ENCODE results near the gene POLN. TPM values are rescaled to one million over a fixed set of nuclear protein-coding genes. Genes with fewer than 3 reads are reported as not detected.

Gene POLN
- total RNA-seq, 1 donor from 2014 or later, result 2.0 TPM

GRCh38 chr4:2071912-2072867 is 169.7 kb downstream of the POLN start:
- peak; percentile 68 for DNase-seq (ENCODE audit: missing footprints)
- intact Hi-C loops (cut with DNase I), result no loop called here
- no peak for ATAC-seq

DNA sequence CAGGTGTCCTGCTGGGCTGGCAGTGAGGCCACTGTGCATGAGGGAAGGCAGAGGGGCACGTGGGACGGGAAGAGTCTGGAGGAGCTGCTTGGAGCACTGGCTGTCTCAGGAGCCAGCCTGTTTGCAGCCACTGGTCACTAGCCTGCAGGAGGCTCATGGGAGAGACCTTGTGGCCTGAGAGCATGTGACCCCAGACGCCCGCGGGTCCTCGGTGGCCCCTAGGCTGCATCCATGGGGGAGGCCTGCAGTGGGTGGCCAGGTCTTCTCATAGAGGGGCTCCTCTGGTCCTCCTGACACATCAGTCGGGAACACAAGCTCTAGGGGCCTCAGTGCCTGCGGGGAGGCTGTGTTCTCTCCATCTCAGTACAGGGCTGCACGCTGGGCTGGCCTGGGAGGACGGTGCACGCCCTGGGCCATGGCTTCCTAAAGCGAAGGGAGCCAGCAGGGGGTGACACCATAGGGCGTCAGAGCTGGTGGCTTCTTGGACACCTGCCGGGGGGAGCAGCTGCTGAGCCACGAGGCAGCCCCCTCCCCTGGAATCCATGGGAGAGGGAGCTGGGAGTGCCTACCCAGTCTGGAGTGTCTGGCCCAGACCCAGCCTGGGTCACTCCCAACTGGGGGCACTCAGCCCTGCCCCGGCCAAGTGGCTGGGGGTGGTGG is 170.5 kb downstream of the POLN start:
- DNase-seq (ENCODE audit: missing footprints) (peak; percentile 71), ATAC-seq (no peak)
- intact Hi-C loops (cut with DNase I), result no loop called here

DNA sequence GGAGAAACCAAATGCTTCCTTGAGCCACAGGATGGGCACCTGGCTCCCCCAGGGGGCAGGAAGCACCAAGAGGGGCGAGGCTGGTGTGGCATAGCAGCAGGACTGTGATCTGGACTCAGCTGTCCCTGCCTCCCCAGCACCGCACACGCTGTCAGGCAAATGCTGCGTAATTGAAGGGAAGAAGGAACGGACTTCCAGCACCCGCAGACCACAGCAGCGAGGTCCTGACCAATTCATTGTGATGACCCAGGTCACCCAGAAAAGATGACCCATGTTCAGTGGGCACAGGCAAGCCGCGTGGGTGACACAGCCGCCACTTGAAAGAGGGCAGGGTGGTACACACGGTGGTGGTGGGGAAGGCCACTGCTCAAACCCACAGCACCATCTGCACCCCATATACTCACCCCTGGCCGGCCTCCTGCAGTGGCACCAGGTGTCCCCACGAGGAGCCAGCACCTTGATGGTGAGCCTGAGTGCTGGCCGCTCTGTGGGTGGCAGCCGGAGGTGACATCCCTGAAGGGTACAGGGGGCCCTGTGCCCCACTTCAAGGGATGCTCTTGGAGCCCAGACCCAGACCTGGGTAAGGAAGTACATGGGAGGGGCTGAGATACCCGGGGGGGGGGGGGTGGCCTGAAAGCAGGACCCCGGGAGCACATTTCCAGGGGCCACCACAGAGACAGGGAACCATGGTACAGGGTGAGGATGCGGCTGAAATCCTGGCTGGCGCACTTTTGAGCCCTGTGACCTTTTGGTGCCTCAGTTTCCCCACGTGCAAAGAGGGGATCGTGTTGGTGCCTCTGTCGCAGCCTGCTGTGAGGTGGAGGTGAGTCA is 171.3 kb downstream of the POLN start:
- DNase-seq (ENCODE audit: missing footprints) (peak; percentile 44), ATAC-seq (no peak)
- intact Hi-C loops (cut with DNase I), result no loop called here

GRCh38 chr4:2069986-2070385 is 171.9 kb downstream of the POLN start:
- intact Hi-C loops (cut with DNase I), result no loop called here
- DNase-seq (ENCODE audit: missing footprints), result peak; percentile 44

DNA sequence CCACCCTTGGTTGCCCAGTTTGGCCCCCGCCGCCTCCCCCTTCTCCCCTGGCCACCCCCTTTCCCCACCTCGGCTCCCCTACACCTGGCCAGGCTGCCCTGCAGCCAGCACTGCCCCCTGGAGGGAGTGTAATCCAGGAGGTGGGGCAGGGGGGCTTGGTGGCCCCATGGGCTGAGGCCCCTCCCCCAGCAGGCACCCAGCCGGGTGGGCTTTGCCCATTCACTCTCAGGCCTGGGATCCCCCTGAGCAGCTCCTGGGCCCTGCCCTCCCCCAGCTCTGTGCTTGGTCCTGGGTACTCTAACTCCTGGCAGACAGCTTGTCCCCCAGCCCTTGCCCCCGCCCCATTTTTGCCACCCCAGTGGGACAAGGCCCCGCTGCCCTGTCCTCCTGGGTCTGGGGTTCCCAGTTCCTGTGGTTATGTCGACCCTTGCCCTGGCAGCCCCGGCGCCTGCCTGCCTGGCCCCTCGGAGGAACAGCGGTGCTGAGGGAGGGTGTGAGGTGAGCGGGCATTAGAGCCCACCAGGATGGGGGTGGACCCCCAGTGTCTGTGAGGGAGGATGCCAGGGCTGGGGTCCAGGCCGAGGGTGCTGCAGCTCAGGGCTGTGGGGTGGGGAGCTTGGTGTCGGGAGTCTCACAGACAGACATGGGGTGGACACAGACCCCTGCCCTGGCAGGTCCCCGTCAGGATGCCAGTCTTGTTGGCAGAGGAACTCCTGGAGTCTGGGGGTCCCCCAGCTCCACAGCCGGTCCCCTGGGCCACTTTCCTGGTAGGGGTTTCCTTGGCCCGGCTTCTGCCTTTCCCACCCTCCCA is 172.6 kb downstream of the POLN start:
- peak; percentile 47 for DNase-seq (ENCODE audit: missing footprints)
- no peak for ATAC-seq
- intact Hi-C loops (cut with DNase I), result no loop called here

More at GRCh38 chr4:2069986-2070385, 171.9 kb downstream of the POLN start:
- no peak for ATAC-seq

DNA sequence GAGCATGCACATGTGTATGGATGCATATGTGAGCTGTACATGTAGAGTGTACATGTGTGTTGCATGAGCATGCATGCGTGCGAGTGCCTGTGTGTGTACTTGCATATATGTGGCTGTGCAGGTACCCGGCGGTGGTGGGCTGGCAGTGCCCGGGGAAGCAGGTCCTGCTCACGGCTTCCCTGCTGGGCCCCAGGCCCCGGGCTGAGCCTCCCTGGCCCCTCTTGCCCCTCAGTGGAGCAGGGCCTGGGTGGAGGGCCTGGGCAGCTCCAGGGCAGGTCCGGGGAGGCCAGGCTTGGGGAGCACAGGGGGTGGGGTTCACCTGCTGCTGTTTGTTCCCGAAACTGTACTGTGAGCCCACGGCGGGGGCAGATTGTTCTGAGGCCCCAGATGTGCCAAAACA is 173.4 kb downstream of the POLN start:
- ATAC-seq, result no peak
- DNase-seq (ENCODE audit: missing footprints), result peak; percentile 44
- intact Hi-C loops (cut with DNase I), result no loop called here

DNA sequence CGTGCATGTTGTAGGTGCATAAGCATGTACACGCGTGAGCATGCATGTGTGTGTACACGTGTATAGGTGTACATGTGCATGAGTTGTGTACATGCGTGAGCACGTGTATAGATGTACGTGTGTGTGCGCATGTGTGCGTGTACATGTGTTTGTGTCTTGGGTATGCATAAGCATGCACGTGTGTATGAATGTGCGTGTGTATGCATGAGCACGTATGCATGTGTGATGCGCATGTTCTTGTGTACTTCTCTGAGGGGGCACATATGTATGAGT is 173.8 kb downstream of the POLN start:
- no peak for ATAC-seq
- peak; percentile 14 for DNase-seq (ENCODE audit: missing footprints)
- intact Hi-C loops (cut with DNase I), result no loop called here

- DNase-seq (ENCODE audit: missing footprints), result peak; percentile 59
- intact Hi-C loops (cut with DNase I), result no loop called here
- no peak for ATAC-seq
Measured at GRCh38 chr4:2067446-2068197, 174.3 kb downstream of the POLN start.

DNA sequence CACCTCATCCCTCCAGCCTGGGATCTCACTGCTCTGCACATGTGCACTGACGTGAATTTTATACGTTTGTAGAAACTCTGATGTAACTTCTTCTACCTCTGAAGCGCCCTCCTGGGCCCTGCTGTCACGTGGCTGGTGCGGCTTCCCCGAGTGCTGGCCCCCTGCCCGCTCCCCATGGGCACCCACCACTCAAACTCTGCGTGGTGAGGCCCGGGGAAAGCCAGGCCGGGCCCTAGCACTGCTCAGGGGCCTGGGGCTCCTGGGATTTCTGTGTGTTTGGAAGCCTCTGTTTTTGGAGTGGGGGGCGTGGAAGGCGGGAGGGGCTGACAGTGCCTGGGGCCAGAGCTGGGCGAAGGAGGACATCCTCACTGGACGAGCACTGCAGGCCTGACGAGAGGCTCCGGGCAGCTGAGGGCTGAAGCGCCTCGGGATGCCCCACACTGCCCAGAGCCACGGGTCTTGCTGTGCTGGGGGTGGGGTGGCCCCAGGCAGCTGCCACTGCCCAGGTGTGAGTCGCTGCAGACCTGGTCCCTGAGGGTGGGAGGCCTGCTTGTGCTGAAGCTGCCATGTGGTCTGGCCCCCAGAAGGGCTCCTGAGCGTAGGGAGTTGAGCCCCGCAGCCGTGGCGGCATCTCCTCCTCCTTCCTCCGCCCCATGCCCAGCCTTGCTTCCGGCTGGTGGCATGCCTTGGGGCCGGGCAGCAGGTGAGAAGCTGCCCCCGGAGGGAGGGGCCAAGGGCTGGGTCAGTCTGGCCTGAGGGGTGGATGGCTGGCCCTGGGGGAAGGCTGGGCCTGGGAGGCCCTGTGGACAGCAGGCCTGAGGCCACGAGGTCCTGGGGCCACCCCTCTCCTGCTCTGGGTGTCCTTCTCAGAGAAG is 175.1 kb downstream of the POLN start:
- ATAC-seq, result no peak
- peak; percentile 35 for DNase-seq (ENCODE audit: missing footprints)
- intact Hi-C loops (cut with DNase I), result no loop called here

- intact Hi-C loops (cut with DNase I), result no loop called here
- peak; percentile 15 for DNase-seq (ENCODE audit: missing footprints)
- ATAC-seq, result no peak
Measured at GRCh38 chr4:2066011-2066551, 175.8 kb downstream of the POLN start.

GRCh38 chr4:2065106-2065930 is 176.6 kb downstream of the POLN start:
- DNase-seq (ENCODE audit: missing footprints) (peak; percentile 50), ATAC-seq (no peak)
- intact Hi-C loops (cut with DNase I), result no loop called here

GRCh38 chr4:2064276-2064991 is 177.5 kb downstream of the POLN start:
- DNase-seq (ENCODE audit: missing footprints) (peak; percentile 63), ATAC-seq (no peak)
- intact Hi-C loops (cut with DNase I), result no loop called here

- no peak for ATAC-seq
- intact Hi-C loops (cut with DNase I), result no loop called here
Measured at GRCh38 chr4:2063557-2064275, 178.2 kb downstream of the POLN start.

DNA sequence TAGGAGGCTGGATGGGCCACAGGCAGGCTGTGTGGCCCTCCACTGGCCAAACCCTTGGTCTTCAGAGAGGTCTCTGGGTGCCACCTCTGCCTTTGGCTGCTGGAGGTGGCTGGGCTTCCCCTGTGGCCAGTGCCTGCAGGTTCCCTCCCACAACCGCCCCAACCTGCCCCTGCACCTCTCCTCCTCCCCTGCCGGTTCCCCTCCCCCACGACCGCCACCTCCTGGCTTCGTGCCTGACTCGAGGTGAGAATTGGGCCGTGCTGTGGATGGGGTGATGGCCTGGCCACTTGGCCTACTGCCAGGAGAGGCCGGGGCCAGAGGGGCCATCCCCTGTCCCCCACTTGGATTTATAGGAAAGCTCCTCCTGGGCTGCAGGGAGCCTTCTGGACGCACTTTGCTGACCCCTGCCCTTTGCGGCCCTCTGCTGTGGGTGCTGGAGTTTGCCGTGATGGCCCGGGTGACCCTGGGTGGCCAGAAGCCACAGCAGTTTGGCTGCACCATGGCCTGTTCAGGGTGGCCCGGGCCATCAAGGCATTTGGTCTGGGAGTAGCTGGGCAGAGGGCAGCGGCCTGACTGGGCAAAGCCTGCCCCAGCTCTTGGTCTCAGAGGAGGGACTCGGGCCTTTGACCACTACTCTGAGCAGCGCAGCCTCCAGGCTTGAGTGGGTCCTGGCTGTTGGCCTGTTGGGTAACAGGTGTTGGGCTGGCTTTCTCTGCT is 179.0 kb downstream of the POLN start:
- no peak for ATAC-seq
- intact Hi-C loops (cut with DNase I), result no loop called here
- peak; percentile 58 for DNase-seq (ENCODE audit: missing footprints)

More at GRCh38 chr4:2063557-2064275, 178.2 kb downstream of the POLN start:
- DNase-seq (ENCODE audit: missing footprints), result peak; percentile 49
